Measurements from ENCODE around the gene INTS4. TPM values are rescaled to one million over a fixed set of nuclear protein-coding genes. Genes with fewer than 3 reads are reported as not detected.

The INTS4 gene
- total and polyA plus RNA-seq, 2 donors (not counting 1 experiment from before 2014, with no cell fraction given): 46.1 to 78.9 TPM

GRCh38 chr11:78011301-78011700 lies 16.8 kb upstream of the INTS4 start:
- intact Hi-C loops (cut with micrococcal nuclease): no loop called here
- Histone ChIP-seq H2AFZ (ENCODE audit: insufficient read depth, low read depth, low read length, poor library complexity, severe bottlenecking) (no peak overlapping the region), H3K4me3 (ENCODE audit: control extremely low read depth in 1 of 5, extremely low read depth in 1 of 5, insufficient read depth in 1 of 5, low read depth in 2 of 5, low read length in 4 of 5) (no peak overlapping the region), H3K79me2 (ENCODE audit: control insufficient read depth, insufficient read depth, low read length) (no peaks in the 10 kb centered on the region), H3K27me3 (replicated peaks in 1 of 4; ENCODE audit: control extremely low read depth in 1 of 4, control insufficient read depth in 3 of 4, insufficient read depth in 4 of 4, low read length in 3 of 4) (no peaks in the 10 kb centered on the region), H4K20me1 (ENCODE audit: control insufficient read depth, insufficient read depth, low read length, poor library complexity, severe bottlenecking) (no peaks in the 10 kb centered on the region), H3K4me1 (ENCODE audit: control insufficient read depth in 2 of 2, insufficient read depth in 2 of 2, low read length in 2 of 2) (no peaks in the 10 kb centered on the region), H3K27ac (ENCODE audit: low read length in 2 of 2) (no peak overlapping the region), H3K36me3 (replicated peaks in 1 of 2; ENCODE audit: control extremely low read depth in 1 of 2, control insufficient read depth in 1 of 2, extremely low read depth in 1 of 2, insufficient read depth in 2 of 2, low read length in 1 of 2) (no peaks in the 10 kb centered on the region), H3K9ac (ENCODE audit: low read length) (no peak overlapping the region), H3K9me3 (ENCODE audit: control extremely low read depth in 1 of 3, control insufficient read depth in 2 of 3, insufficient read depth in 1 of 3, low read length in 2 of 3) (no peaks in the 10 kb centered on the region), H3K4me2 (replicated peaks; ENCODE audit: low read depth, low read length, poor library complexity, severe bottlenecking) (no peak overlapping the region)
- CTCF ChIA-PET: no interaction called here
- POLR2A ChIA-PET: no interaction called here
- Mint-ChIP-seq H3K27me3 (peaks cover 4% of the 10 kb centered on the region), H3K4me3 (no peak overlapping the region), H3K27ac (no peak overlapping the region), H3K9me3 (ENCODE audit: insufficient read depth) (no peaks in the 10 kb centered on the region), H3K4me1 (no peaks in the 10 kb centered on the region)
- no peak for DNase-seq
- no peak for TF ChIP-seq CTCF (IDR thresholded peaks at IDR 0.05)
- no peak for TF ChIP-seq EZH2 (IDR thresholded peaks at IDR 0.05; ENCODE audit: borderline replicate concordance, insufficient read depth, low read depth, low read length, poor library complexity, severe bottlenecking)
- ATAC-seq (ENCODE audit: low read depth): no peak
- WGBS (ENCODE audit: insufficient coverage): no CpG with 5 or more reads among the region's 2 CpGs

- Histone ChIP-seq H3K27me3 (replicated peaks in 1 of 4; ENCODE audit: control extremely low read depth in 1 of 4, control insufficient read depth in 3 of 4, insufficient read depth in 4 of 4, low read length in 3 of 4) (no peaks in the 10 kb centered on the region), H3K36me3 (replicated peaks in 1 of 2; ENCODE audit: control extremely low read depth in 1 of 2, control insufficient read depth in 1 of 2, extremely low read depth in 1 of 2, insufficient read depth in 2 of 2, low read length in 1 of 2) (no peaks in the 10 kb centered on the region), H3K4me3 (ENCODE audit: control extremely low read depth in 1 of 5, extremely low read depth in 1 of 5, insufficient read depth in 1 of 5, low read depth in 2 of 5, low read length in 4 of 5) (no peak overlapping the region), H3K4me2 (replicated peaks; ENCODE audit: low read depth, low read length, poor library complexity, severe bottlenecking) (no peak overlapping the region), H3K27ac (ENCODE audit: low read length in 2 of 2) (no peak overlapping the region), H3K79me2 (ENCODE audit: control insufficient read depth, insufficient read depth, low read length) (no peaks in the 10 kb centered on the region), H3K9me3 (ENCODE audit: control extremely low read depth in 1 of 3, control insufficient read depth in 2 of 3, insufficient read depth in 1 of 3, low read length in 2 of 3) (no peaks in the 10 kb centered on the region), H2AFZ (ENCODE audit: insufficient read depth, low read depth, low read length, poor library complexity, severe bottlenecking) (no peak overlapping the region), H4K20me1 (ENCODE audit: control insufficient read depth, insufficient read depth, low read length, poor library complexity, severe bottlenecking) (no peaks in the 10 kb centered on the region), H3K9ac (ENCODE audit: low read length) (no peak overlapping the region), H3K4me1 (ENCODE audit: control insufficient read depth in 2 of 2, insufficient read depth in 2 of 2, low read length in 2 of 2) (no peaks in the 10 kb centered on the region)
- TF ChIP-seq EZH2 (IDR thresholded peaks at IDR 0.05; ENCODE audit: borderline replicate concordance, insufficient read depth, low read depth, low read length, poor library complexity, severe bottlenecking) (no peak), CTCF (IDR thresholded peaks at IDR 0.05) (no peak)
- CTCF ChIA-PET: no interaction called here
- H3K4me1 Mint-ChIP-seq: no peaks in the 10 kb centered on the region
- intact Hi-C loops (cut with micrococcal nuclease): no loop called here
- 77% methylated on average over 2 of the region's 6 CpGs for WGBS (ENCODE audit: insufficient coverage)
- H3K4me3 Mint-ChIP-seq: no peak overlapping the region
- POLR2A ChIA-PET: no interaction called here
- H3K27me3 Mint-ChIP-seq: peaks cover 4% of the 10 kb centered on the region
- no peaks in the 10 kb centered on the region for H3K9me3 Mint-ChIP-seq (ENCODE audit: insufficient read depth)
- ATAC-seq (ENCODE audit: low read depth): no peak
- H3K27ac Mint-ChIP-seq: no peak overlapping the region
- DNase-seq: no peak
Measured at GRCh38 chr11:78010755-78011154, 16.3 kb upstream of the INTS4 start.

All from B cell (primary cell).